Hematopoietic multipotent progenitor cell treated with erythropoietin and hydrocortisone succinate and interleukin-3 and kit ligand, for 17 days (in vitro differentiated cells): ENCODE data around the gene BRD4.
"Not testable (repeated sequence)": the region's sequence is repeated elsewhere in the genome, so short reads cannot be mapped to it uniquely, and the experiment has no call there.

ENCODE experiments used
- DNase-seq: peaks from one replicate; pipeline ENCODE4 v3.0.0-alpha.2; 2015; ENCODE audit warnings: low spot score

Gene BRD4

DNA sequence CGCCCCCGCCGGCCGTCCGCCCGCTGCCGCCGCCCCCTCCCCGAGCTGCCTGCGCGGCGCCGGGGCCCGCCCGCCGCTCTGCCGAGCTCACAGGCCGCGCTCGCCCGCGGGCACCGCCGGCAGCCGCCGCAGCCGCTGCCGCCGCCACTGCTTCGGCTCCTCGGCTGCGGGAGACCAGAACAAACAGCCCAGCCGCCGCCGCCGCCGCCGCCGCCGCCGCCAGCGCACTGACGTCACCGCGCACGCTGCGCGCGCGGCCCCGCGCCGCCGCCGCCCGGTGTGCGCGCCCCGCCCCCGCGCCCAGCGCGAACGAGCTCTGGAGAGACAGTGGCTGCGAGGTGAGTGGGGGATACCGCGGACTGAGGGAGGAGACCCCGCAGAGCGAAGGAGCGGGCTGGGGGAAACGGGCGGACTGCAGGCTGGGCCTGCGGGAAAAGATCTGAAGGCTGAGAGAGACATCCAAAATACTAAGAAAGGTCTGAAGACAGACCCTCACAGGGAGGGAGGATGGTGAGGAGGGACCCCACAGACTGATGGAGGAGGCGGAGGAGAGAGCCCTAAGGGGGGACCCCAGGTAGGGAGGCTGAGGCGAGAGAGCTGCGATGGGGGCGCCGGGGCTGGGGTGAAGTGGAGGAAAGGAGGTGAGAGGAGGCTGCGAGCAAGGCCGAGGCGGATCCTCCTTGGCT is at the start of gene BRD4:
Gene BRD4, minus strand, starts transcription at position 229 of the 686 bp plus-strand sequence. CDS start 59,440 bp downstream, outside the sequence.
- peak; percentile 77 for DNase-seq

DNA sequence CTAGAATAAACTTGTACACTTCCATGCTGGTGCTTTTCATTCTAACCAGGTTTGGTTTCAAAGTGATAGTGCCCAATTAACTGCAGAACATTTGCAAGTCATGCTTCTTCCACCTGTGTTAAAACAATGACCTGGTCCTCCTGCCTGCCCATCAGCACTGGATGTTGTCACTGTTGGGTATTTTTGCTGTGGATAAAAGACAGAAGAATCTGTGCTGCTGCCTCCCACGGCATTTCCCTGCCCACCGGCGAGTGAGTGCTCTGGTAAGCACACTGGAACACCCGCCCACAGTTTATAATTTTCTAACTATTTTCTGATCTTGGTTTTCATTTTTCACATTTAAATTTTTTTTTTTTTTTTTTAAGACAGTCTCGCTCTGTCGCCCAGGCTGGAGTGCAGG is 49.5 kb upstream of the BRD4 start:
- no peak for DNase-seq

DNA sequence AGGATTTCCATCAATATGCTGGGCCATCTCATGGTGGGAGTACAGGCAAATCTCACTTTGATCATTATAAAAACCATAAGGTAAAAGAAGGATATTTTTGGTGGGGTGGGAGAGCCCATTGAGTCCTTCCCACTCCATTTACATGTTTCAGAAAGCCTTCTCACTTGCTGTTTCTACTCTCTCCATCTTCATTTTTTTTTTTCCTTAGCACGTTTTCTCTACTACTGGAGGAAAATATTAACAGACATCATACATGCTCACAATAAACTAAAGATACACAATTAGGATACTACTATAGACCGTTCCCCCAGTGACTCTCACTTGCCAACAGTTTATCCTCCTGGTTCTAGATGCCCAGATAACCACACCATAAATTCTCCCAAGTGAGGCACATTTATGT is 49.1 kb upstream of the BRD4 start:
- DNase-seq, result no peak

DNA sequence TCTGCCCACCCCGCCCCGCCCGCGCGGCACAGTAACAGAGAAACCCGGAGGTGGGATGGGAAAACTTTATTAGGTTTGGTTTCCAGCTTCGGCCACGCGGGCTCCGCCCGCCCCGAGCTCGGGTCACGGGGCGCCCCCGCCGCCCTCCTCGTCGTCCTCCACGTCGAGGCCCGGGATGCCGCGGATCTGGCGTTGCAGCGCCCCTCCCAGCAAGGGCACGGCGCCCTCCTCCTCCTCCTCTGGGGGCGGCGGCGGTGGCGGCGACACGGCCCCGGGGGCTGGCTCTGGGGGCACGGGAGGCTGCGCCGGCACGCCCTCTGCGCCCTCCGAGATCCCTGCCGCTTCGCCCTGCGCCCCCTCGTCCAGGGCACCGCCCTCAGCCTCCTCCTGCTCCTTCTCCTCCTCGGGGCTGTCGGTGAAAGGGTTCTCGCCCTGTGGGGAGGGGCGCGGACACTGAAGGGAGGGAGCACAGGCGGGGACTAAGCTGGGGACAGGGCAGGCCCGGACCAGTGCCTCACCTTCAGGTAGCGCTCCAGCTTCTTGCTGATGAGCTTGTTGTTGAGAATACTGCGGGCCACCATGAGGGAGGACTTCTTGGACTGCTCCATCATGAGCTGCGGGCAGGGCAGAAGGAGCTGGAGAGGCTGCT is 47.8 kb upstream of the BRD4 start:
- DNase-seq, result no peak

DNA sequence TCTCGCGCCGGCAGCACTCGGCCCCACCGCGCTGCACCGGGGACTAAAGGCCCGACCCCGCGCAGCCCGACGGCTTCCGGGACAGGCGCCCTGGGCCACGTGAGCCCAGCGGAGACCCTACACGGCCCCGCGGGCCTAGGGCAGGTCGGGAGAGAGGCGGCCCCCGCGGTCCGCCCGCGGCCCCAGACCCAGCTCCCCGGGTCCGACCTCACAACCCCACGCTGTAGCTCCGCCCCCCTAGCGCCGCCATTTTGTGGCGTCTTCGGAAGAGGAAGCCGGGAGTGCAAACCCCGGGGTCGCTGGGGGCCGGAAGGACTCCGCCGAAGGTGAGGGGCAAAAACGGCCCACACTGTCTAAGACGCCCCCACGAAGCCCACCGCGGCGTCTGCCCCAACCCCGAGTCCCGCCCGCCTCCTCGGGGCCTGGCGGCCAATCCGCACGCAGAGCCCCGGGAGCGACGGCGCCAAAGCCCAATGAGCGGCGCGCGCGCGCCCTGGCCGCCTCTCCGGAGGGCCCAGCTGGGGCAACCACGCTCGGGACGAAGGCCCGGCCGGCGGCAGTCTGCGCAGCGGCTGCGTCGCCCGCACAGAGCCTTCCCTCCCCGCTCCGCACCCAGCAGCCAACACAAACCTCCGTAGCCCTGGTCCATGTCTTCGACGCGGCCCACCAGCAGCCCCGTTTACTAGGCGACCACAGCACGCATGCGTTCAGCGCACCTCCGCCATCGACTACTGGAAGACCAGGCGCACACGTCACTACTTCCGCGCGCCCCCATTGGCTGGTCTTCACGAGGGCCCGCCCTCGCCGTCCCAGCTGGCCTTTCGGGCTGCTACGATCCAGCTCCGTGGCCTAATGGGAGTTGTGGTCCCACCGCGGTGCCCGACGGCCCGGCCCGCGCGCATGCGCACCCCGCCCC is 47.0 kb upstream of the BRD4 start, which contains the start of gene AKAP8:
Gene AKAP8, minus strand, starts transcription at position 705 of the 916 bp plus-strand sequence. Its CDS starts 56 bp downstream, at position 649.
- DNase-seq, result peak; percentile 99

DNA sequence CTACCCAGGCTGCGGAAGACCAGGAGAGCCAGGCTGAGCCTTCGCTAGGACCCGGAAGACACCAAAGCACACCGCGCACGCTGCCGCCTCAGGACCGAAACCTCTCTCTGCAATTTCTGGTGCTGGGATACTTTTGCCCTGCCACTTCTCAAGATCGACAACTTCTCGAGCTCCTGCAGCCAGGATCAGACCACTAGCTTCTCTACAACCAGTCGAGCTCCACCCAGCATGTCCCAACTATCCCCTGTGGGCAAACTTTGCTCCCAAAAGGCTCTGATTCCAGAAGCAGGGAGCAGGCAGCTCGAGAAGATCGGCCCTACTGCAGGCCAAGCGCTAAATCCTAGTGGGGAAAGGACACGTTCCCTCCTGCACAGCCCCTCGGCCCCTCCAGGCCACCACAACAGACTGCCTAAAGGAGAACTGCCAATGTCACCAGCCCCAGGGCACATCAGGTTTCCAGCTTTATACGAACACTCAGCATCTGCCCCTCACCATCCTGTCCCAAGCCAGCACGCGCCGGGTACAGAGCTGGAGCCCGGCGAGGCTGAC is 46.3 kb upstream of the BRD4 start:
- DNase-seq, result peak; percentile 59

DNA sequence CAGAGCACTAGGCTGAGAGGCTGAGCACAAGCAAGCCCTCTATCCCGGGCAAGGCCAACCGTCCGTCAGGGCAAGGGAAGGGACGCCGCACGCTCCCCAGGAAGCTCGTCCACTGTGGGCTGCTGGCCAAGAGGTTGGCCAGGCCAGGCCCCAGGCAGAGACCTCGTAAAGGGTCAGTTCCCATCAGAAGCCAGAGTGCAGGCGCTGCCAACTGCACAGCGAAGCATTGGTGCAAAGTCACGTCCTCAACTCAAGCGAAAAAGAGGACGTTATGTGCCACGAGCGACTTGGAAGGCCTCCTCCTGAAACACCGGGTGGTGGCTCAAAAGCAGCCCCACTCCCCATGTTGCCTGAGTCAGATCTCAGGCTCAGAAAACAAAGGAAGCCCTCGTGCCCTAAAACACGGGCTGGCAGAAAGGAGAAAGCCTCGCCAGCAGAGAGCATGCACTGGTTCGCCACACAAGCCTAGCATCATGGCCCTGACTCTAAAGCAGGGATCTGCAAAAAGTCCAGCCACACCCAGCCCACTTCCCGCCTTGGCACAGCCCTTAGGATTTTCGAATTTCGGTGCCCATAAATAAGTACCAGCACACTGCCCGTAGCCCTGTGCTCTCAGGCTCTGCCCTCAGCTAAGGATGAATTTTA is 42.6 kb upstream of the BRD4 start:
- no peak for DNase-seq

DNA sequence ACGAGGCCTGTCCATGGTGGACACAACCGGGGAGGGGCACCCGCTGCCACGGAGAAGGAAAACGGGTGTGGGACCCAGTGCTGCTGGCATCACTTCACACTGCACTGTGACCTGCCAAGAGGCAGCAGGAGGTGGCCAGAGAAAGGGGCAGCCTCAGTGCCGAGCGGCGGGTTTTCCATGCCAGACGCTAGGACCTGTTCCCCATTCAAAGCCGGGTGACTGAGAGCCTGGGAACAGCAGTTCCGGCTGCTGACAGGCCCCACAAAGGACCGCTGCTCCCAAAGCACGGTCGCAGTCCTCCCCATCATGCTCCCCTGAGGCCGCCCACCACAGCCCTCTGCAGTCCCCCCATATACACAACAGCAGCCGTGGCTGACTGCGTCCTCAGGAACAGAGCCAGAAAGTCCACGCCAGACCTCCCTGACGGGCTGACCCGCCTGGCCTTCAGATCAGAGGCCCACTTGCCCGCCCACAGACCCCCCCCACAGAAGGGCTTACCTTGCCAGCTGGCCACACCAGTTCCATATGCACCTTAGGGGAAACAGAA is 41.8 kb upstream of the BRD4 start:
- DNase-seq, result no peak

DNA sequence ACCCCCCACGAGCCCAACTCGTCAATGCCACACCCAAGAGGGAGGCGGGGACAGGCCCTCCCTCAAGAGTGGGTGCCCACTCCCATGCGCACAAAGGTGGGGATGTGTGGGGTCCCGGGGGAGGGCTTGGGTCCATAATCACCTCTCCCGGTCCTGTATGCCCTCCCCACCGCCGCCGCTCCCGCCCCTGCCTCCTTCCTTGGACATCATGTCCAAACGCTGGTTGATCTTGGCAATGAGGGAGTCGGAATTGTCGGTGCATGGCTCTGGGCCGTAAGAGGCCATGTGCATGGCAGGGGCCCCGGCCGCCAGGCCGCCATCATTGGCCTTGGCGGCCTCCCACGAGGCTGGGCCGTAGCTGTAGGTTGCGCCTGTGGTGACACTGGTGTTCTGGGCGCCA is 41.3 kb upstream of the BRD4 start:
- no peak for DNase-seq

DNA sequence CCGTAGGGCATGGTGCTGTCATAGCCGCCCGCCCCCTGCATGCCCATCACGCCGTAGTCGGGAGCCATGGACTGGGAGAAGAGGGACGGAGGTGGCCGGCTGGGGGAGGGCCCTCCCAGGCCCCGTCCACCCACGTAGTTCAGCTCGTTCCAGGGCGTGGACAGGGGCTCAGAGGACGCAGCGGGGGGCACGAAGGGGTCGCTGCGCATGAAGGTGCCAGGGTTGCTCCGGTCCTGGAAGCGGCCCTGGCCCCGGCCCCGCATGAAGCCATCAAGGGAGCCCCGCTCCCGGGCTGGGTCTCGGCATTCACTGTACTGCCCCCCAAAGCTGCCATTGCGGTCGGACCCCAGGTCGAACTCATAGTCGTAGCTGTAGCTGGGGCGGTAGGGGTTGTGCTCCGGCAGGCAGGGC is 40.6 kb upstream of the BRD4 start:
- DNase-seq, result no peak

DNA sequence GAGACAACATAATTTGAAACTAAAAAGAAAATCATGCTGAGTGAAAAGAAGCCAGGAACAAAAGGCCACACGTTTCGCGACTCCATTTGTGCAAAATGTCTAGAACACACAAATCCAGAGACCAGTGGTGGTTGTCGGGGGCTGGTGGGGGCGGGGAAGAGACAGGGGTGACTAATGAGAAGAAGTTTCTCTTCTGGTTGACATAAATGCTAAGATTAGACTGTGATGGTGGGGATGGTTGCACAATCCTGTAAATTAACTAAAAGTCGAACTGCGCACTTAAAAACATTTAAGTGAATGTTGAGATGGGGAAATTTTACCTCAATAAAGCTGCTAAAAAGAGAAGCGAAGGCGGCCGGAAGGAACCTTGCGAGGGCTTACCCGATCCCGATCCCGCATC is 40.1 kb upstream of the BRD4 start:
- DNase-seq, result no peak

DNA sequence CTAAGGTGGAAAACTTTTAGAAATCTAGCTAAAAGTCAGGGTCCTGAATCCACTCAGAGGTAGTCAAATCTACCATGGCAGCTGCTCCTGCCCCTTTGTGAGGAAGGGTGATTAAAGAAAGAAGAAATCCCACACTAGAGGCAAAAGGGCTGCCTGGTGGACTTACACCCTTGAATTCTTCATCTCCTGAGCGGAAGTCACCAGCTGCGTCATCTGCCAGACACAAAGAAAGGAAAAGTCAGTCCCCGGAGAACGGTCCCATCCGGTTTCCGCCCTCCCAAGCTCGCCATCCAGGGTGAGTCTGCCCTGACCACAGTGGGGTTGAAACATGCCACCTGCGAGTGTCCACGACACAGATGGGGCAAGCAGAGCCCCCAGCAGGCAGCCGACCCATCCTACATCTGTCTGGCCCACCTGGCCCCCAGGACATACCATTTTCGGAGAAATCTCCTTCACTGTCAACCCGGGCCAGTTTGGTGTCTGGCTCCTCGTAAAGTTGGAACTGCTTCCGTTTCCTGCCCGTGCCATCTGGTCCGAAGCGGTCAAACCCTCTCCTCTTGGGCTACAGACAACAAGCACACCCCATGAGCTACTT is 39.5 kb upstream of the BRD4 start:
- no peak for DNase-seq

DNA sequence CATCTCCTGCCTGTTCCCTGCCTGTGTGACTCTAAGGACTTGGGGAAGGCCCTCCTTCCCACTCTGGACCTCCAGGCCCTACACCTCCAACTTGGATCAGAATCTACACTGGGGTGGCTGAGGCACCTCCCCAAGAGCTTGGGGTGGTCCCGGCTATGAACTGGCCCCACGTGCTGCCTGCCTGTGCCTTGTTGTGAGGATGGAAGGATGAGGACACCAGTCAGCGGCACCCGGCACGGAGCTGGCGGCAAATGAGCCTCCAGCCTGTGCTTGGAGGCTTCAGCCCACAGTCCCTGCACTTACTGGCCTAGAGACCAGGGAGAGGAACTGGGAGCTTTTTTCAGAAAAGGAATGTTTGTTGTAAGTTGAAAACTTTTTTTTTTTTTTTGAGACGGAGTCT is 38.8 kb upstream of the BRD4 start:
- no peak for DNase-seq

DNA sequence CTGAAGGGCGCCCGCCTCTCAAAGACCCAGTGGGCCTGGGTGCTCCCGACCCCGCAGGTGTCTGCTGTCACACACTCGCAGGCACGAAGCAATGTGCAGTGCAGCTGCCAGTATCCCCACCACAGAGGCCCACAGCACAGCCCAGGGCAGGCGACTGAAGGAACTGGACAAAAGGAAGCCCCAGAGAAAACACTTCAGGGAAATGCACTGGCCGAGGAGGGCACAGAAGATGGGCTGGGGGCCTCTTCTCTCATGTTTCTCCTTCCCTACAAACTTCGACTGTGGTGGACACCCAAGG is 37.2 kb upstream of the BRD4 start:
- no peak for DNase-seq

DNA sequence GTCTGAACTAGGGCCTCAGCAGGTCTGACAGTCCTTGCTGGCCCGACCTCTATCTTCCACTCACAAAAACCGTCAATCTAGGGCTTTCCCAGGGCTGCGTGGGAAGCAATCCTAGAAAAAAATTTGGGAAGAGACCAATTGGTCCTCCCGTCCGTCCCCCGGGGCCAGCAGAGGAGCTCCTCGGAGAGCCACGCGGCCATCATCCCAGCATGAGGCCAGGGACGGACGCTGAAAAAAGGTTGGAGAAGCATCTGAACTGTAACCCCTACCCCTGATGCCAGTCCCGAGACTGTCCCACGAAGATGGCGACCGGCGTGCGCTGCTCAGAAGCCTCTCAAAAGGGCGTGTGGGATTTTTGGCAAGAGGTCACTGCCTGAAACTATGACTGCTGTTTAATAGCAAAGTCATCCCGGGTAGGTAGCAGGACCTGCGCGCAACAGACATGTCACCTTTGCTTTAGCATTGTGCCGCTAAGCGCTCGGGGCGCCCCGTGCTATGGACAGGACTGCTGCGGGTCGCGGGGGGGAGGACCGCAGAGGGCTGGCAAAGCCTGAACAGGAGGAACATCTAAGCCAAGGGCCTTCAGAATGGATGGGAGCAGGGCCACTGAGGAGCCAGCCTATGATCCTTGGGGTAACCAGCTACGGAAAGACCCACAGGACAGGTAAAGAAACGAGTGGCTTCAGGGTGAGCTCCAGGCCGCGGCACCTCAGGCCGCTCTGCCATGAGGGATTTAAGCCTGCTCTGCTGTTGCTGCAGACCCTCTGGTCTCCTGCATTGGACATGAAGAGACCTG is 36.7 kb upstream of the BRD4 start:
- no peak for DNase-seq

DNA sequence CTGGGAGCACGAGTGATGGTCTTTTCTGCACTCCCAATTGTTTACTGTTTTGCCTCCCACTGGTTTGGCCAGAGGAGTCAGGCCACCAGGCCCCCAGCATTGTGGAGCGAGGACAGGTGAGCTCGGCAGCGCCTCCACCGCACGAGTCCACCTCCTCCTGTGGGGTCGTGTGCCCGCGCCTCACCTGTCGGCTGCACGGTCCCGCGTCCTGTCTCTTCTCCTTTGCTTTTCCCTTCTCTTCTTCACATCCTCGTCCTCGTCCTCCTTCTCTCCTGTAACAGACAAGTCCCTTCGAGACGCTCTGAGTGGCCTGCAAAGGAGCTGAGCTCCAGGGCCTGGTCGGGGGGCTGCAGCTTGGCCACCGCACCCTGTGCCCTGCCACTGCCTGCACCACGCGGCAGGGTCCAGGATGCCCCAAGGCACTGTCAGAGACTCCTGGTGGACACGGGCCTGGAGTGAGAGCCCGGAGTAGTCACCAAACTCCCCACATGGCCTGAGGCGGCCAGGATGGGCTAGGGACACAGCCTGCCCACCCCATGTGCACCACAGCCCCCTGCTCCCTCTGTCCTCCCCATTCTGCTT is 35.8 kb upstream of the BRD4 start:
- no peak for DNase-seq

DNA sequence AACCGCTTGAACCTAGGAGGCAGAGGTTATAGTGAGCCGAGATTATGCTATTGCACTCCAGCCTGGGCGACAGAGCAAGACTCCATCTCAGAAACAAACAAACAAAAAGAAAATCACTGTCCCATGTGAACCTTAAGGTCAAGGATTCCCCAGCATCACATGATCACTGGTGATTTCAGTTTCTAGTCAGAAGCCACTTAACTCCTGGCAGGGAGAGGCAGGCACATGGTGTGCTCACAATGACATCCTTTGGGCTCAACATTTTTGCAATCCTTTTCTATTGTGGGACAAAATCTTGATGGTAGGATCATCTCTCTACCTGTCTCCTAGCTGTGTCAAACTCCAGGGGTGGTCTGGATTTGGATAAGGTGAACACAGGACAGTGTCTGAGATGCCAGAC is 35.1 kb upstream of the BRD4 start:
- DNase-seq, result no peak

DNA sequence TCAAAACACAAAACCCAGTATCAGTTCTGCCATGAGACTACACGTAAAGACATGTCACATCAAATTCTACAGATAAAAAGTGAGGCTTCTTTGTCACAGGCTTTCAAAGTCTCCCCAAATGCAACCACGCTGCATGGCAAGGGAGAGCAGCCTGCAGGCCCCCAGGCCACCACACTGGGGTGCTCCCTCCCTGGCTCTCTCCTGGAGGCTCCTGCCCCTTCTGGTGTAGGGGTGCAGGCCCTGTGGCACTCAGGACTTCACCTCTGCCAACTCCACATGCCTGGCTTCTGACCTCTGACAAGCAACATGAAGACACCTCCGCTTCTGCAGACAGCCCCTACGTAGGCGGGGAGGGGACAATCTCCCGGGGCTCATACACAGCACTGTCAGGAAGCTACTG is 32.9 kb upstream of the BRD4 start:
- DNase-seq, result peak; percentile 41

DNA sequence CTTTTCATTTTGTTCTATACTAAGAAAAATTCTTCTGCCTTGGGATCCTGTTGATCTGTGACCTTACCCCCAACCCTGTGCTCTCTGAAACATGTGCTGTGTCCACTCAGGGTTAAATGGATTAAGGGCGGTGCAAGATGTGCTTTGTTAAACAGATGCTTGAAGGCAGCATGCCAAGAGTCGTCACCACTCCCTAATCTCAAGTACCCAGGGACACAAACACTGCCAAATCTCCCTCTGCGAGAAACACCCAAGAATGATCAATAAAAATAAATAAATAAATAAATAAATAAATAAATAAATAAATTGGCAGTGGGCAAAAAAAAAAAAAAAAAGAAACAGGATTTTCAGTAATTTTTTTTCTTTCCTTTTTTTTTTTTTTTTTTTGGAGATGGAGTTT is 31.5 kb upstream of the BRD4 start:
- peak; percentile 51 for DNase-seq

DNA sequence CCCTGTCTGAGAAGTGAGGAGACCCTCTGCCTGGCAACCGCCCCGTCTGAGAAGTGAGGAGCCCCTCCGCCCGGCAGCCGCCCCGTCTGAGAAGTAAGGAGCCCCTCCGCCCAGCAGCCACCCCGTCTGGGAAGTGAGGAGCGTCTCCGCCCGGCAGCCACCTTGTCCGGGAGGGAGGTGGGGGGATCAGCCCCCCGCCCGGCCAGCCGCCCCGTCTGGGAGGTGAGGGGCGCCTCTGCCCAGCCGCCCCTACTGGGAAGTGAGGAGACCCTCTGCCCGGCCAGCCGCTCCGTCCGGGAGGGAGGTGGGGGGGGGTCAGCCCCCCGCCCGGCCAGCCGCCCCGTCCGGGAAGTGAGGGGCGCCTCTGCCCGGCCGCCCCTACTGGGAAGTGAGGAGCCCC is 30.7 kb upstream of the BRD4 start:
- not testable (repeated sequence) for DNase-seq
